ENCODE data around the gene MREG.

- TF ChIP-seq EZH2phosphoT487 (IDR thresholded peaks at IDR 0.05; ENCODE audit: borderline replicate concordance) = no peak
- no peak for TF ChIP-seq CTCF (conservative IDR thresholded peaks at IDR 0.05; ENCODE audit: low read length)
Observed at GRCh38 chr2:216055680-216056079, 42.3 kb upstream of the MREG start.
